Tongue (tissue), 2 donors: Measurements from ENCODE around the gene TLE4. TPM values are rescaled to one million over a fixed set of nuclear protein-coding genes. Genes with fewer than 3 reads are reported as not detected.

Experiments
- DNase-seq: peaks from one replicate; pipeline ENCODE4 v3.0.0-alpha.2; 2015
- total RNA-seq: library from RNA; depleted of rRNA; stranded (reverse); fragments of >200 nt; gene quantifications from one replicate; pipeline ENCODE4 v1.2.3, GENCODE V29; 2014

Gene TLE4
- total RNA-seq, 1 donor from 2014 or later = 27.8 TPM

DNA sequence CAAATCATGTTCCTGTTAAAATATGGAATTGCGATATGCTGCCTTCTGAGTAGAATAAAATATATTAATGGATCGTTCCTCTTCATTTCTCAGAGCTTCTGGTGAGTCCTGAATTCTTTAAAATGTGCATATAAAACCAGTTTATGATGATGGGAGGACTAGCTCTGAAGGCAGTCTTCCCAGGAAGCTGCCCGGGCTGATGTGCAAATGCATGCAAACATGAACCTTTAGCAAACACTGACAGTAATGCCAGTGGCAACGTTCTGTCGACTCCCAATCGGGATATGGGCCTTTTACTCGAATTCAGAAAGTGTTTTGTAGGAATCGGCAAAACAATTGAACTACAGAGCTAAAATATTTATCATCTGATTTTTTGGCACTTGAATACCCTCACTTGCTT lies 93.6 kb downstream of the TLE4 start:
- DNase-seq = no peak

- DNase-seq = no peak
Observed at GRCh38 chr9:79665931-79666330, 94.2 kb downstream of the TLE4 start.

DNA sequence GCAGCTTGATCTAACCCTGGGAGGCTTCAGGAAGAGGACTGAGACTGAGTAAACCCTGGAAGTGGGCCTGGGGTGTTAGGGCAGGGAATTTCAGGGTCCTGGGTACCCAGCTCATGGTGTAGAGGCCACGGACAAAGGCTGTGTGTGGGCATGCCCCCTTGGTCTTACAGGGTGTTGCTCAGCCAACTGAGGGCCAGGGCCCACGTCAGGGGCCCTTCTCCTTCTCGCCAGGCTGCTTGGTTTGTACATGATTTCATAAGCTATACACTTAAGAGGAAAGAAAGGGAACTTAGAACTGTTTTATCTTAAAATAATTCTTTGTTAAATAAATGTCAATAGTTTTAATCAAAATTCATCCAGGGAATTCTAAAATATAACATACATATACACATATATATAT lies 95.4 kb downstream of the TLE4 start:
- no peak for DNase-seq

DNA sequence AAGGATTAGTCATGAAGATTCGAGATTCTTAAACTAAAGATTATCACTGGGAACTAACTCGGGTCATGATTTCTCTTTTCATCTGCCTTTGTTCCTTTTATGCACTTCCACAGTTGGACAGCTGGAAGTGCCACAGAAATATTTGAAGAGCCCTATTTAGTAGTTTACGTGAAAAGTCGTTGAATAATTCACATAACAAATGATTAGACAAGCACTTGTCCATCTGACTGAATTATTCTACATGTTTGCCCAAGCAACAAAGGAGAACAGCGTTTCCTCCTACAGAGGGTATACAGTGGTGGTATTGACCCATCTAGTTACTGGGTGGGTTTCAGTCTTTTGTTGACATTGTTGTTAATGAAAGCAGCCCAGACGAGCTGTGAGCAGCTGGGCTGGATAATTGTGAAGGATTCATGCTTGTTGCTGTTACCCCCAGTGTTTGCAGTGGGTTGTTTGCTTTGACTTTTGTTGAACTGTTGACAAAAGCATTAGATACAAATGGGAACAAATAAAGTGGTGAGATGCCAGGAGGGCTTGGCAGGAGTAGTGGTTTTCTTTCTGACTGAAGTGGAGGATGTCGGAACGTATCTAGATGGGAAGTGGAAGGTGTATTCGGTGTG lies 96.2 kb downstream of the TLE4 start:
- peak; percentile 61 for DNase-seq

GRCh38 chr9:79668956-79669355 lies 97.2 kb downstream of the TLE4 start:
- DNase-seq = no peak

DNA sequence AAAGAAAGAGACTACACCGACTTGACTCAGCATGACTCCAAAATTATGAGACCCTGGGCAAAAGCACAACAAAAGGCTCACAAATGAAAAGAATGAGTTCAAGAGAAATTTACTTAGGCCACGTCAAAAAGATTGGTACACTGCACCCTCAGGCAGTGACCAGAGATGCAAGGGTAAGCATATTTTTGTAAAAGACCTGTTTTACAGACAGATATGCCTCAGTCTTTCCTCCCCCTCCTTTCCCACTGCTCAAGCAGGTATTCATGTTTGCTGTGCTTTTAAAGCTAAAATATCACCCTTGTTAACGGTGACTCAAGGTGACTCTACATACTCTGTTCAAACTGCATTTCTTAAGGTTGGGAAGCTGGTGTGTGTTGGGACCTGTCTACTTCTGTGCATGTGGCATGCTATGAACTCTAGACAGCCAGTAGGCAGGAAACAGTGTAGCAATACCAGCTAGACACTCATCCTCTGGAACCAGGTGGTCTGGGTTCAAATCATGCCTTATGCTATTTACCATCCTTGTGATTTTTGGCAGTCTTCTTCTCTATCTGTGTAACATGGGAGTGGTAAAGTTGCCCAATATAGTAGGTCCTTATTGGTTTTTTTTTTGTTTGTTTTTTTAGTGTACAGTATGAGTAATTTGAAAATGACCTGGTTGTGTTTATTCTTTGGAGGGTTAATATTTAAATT lies 98.7 kb downstream of the TLE4 start:
- DNase-seq = no peak

GRCh38 chr9:79671558-79671957 lies 99.8 kb downstream of the TLE4 start:
- no peak for DNase-seq

- no peak for DNase-seq
Observed at GRCh38 chr9:79672236-79672635, 100.5 kb downstream of the TLE4 start.

DNA sequence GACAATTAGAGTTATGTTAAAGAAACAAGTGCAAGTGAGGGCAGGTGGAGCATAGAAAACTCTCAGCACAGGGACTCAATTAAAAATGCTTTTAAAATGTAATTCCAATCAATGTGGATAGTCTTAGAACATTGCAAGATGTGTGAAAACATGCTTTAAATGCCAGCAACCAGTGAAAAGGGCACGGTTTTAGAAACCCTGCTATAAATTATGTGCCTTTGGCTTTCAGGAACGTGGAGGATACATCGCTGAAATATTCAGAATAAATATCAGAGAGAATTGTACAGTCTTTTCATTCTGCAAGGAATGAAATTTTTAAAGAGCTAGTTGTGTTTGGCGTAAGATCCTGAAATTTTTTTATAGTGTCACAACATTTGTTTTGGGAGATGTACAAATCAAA lies 101.1 kb downstream of the TLE4 start:
- DNase-seq = no peak

- DNase-seq = no peak
Observed at GRCh38 chr9:79673614-79674013, 101.8 kb downstream of the TLE4 start.

- no peak for DNase-seq
Observed at GRCh38 chr9:79674052-79674777, 102.5 kb downstream of the TLE4 start.

DNA sequence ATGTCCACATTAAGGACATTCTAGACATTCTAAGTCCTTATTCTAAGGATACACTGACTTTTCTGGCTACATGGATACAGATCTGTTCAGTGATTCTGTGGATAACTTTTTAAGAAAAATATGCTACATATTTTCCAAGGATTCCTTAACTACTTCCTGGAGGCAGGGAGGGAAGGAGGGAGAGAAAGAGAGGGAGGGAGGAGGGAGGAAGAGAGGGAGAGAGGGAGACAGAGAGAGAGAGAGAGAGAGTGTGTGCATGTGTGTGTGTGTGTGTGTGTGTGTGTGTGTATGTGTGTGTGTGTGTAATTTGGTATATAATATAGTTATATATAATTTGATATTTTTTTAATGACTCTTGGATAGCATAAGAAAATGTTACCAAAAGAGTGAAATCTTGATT lies 109.8 kb downstream of the TLE4 start:
- no peak for DNase-seq

DNA sequence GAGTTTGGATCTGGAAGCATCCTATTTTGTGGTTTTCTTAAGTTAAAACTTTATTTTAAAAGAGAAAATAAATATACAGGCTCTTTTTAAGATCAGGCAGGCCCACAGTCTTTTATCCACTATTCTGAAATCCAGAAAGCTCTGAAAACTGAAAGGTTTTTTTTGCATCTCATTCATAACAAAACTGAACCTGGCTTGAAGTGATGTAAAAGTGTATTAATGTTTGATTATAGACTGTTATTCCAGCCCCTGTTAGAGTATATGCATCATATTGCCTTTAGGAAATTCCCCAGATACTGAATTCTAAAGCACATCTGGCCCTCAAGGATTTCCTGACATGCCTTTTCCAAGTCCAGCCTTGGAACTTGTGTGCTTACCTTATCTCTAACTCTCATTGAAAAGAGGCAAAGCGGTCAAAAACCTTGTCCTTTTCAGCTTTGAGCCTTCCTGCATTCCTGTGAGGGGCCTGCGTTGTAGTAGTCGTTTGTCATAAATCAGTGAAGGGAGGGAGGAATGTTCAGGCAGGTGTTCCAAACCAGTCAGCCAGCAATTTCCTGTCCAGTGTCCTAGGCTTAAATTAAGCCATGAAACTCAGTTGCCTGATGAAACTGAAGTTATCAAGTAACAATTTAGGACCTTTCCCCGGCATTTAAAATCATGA lies 110.4 kb downstream of the TLE4 start:
- no peak for DNase-seq

DNA sequence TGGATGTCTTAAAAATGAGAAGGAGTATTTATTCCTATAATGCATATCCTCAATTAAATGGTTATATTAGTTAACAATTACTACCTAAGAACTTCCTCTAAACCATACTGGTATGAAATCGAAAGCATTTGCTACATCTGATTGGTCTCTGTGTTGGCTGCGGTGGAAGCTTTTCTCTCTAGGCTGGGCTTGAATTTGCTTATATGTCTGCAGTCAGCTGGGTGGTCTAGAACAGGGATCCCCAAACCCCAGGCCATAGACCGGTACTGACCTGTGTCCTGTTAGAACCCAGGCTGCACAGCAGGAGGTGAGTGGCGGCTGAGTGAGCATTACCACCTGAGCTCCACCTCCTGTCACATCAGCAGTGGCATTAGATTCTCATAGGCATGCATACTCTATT lies 112.3 kb downstream of the TLE4 start:
- no peak for DNase-seq

- DNase-seq = no peak
Observed at GRCh38 chr9:79684711-79685575, 113.2 kb downstream of the TLE4 start.

DNA sequence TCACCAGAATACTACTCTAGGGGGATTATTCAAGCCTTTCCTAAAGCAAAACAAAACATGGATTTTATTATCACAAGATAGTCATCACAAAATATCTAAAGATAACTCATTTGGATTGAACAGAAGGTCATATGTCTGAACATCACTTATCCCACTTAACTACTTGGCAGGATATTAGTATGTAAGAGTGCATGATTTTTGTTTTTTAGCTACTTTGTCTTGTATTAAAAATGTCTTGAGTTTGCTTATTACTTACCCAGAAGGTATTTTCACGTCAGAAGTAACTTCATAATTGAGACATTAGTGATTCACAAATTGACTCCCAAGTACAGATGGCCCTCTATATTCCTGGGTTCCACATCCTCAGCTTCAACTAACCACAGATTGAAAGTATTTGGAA lies 113.8 kb downstream of the TLE4 start:
- no peak for DNase-seq

DNA sequence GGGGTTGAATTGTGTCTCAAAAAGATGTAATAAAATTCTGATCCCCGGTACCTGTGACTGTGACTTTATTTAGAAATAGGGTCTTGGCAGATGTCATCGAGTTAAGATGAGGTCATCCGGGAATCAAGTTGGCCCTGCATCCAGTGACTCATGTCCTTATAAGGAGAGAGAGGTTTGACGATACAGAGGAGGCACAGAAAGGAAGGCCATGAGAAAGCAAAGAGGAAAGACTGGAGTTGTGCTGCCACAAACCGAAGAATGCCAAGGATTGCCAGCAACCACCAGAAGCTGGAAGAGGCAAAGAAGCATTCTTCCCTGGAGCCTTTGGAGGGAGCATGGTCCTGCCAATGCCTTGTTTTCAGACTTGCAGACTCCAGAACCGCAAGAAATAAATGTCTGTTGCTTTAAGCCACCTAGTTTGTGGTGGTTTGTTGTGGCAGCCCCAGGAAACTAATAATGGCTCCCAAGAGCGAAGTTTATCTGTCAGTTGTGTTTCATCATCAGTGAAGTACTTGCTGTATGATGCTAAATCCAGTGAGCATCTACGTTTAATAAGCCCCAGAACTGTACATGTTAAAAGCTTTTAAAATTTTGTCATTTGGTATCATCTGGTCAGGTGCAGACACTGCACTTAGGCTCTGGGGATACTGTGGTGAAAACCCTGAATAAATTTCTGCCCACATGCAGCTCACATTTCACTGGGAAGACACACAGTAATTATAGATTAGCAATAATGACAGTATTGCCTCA lies 114.8 kb downstream of the TLE4 start:
- DNase-seq = no peak

GRCh38 chr9:79687131-79687447 lies 115.3 kb downstream of the TLE4 start:
- no peak for DNase-seq

DNA sequence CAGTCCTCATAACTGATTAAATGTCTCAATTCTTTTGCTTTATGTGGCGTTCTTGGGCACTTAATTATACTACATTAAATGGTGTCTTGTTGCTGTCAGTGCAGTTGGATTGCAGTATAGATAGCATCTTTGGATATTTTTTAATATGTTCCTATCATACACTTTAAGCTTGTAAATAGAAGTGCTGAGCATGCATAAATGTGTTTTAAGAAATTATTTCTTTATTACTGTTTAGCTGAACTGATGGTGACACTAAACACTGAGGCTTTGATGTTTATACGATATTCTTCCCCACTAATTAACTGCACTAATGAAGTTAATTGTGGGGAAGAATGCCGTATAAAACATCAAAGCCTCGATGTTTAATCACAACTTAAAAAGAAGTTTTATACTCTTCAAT lies 116.6 kb downstream of the TLE4 start:
- DNase-seq = no peak

DNA sequence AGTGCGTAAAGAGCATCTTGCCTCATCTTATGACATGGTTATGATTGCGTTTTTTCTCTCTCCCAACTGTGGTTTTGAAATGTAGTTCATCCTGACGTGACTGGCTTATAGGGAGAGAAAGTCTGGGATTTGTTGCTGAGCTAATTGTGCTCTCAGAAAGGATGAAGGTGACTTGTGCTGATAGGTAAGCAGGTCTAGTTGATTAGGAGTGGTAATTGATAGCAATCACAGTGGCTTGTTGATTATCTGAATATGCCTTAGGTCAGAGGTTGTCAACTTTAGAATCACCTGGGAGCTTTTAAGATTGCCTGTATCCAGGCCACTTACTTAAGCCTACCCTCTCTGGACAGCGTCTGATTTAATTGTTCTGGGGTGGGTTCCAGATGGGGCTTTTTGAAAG lies 117.8 kb downstream of the TLE4 start:
- no peak for DNase-seq

GRCh38 chr9:79691496-79691895 lies 119.7 kb downstream of the TLE4 start:
- no peak for DNase-seq
